ENCODE data around the gene TINAGL1. TPM values are rescaled to one million over a fixed set of nuclear protein-coding genes. Genes with fewer than 3 reads are reported as not detected.
A peak's percentile ranks its signal among the peaks of the same experiment; 100 is the strongest.

TINAGL1 gene
- total and polyA plus RNA-seq, 10 of the 15 experiments (the other 5 are each of a cell fraction or from before 2014, with no cell fraction given), result 0.20 to 0.49 (median 0.23) TPM; not detected in 7

- TF ChIP-seq ZBTB40 (IDR thresholded peaks at IDR 0.05; ENCODE audit: borderline replicate concordance), result no peak
- peak; percentile 55 for TF ChIP-seq RAD21 (IDR thresholded peaks at IDR 0.05; ENCODE audit: insufficient read depth, low read depth, low read length)
- TF ChIP-seq SMC3 (IDR thresholded peaks at IDR 0.05; ENCODE audit: borderline replicate concordance, low read length), result peak; percentile 44
These were observed 11.6 kb downstream of the TINAGL1 start (continued) for GRCh38 chr1:31587720-31588423.

GRCh38 chr1:31588751-31589515 lies 12.6 kb downstream of the TINAGL1 start:
- Histone ChIP-seq H2AFZ (ENCODE audit: control insufficient read depth, low read depth, low read length) (no peak overlapping the region), H3K4me1 (ENCODE audit: control insufficient read depth, insufficient read depth, low read length) (no peaks in the 10 kb centered on the region), H3K36me3 (ENCODE audit: control insufficient read depth in 2 of 2, insufficient read depth in 2 of 2, low read length in 1 of 2) (no peaks in the 10 kb centered on the region), H3K4me3 (no peak overlapping the region), H3K27ac (ENCODE audit: control insufficient read depth, insufficient read depth) (no peak overlapping the region), H3K9ac (ENCODE audit: control insufficient read depth, insufficient read depth, low read length) (no peak overlapping the region), H4K20me1 (ENCODE audit: control insufficient read depth, insufficient read depth) (no peaks in the 10 kb centered on the region), H3K9me3 (replicated peaks; ENCODE audit: control insufficient read depth, insufficient read depth, low read length) (no peaks in the 10 kb centered on the region), H3K4me2 (ENCODE audit: control insufficient read depth, insufficient read depth) (no peak overlapping the region), H3K27me3 (replicated peaks in 1 of 2; ENCODE audit: control insufficient read depth in 2 of 2, insufficient read depth in 2 of 2, low read length in 1 of 2) (no peaks in the 10 kb centered on the region; a peak in 1 of 4 replicates), H3K79me2 (ENCODE audit: control insufficient read depth, insufficient read depth, low read length) (no peaks in the 10 kb centered on the region)
- no TSS peak for BruUV-seq (replicated peaks)
- DNase-seq (ENCODE audit: low read depth, low spot score) (no peak), FAIRE-seq (no peak), ATAC-seq (no peak; the same call in 2 of the 3 replicates)
- ChIA-PET SMC1A (ENCODE audit: uncharacterized antibody, unreplicated experiment) (no interaction called here), CTCF (interaction anchor here (0.5 to 3.5 kb wide), 6 partner anchors 8 to 318 kb away, joined by 3 to 20 read pairs (median 8); partner anchors contain the start of gene HCRTR1), RAD21 (ENCODE audit: unreplicated experiment) (no interaction called here), POLR2A (no interaction called here)
- in situ Hi-C loops (cut with MboI), result no loop called here
- intact Hi-C loops (cut with micrococcal nuclease; ENCODE audit: unreplicated experiment), result no loop called here
- WGBS (ENCODE audit: insufficient coverage, insufficient replicate concordance, low lambda C conversion rate, missing lambda C conversion rate), result 29% methylated on average over 48 of the region's 62 CpGs
- no peak for TF ChIP-seq NFYB (IDR thresholded peaks at IDR 0.05; ENCODE audit: insufficient read depth, low read depth, low read length)
- TF ChIP-seq MEF2B (IDR thresholded peaks at IDR 0.05; ENCODE audit: partially characterized antibody, poor library complexity, severe bottlenecking), result peak; percentile 33
- TF ChIP-seq EED (IDR thresholded peaks at IDR 0.05; ENCODE audit: low read depth), result no peak
- TF ChIP-seq KLF5 (IDR thresholded peaks at IDR 0.05; ENCODE audit: partially characterized antibody), result no peak

All from GM12878 (cell line).